Subcutaneous abdominal adipose tissue (tissue), 5 donors: Measurements from ENCODE around the gene NOL8.

Experiments
- H3K27ac ChIP-seq: one replicate; pipeline ENCODE4 v1.7.0; 2013; ENCODE audit warnings: low read depth, mild to moderate bottlenecking, inconsistent platforms, low read length, moderate library complexity
- H3K27me3 ChIP-seq, 5 donors: one replicate each; pipeline ENCODE4 v1.7.0; 2013; ENCODE audit warnings: low read length in 5 of 5, inconsistent platforms in 1 of 5; ENCODE audit not compliant: control insufficient read depth in 5 of 5, insufficient read depth in 4 of 5
- H3K36me3 ChIP-seq, 5 donors: one replicate each; pipeline ENCODE4 v1.7.0; 2013; ENCODE audit warnings: low read length in 5 of 5; ENCODE audit not compliant: control insufficient read depth in 5 of 5, insufficient read depth in 5 of 5
- H3K4me1 ChIP-seq, 5 donors: one replicate each; pipeline ENCODE4 v1.7.0; 2013; ENCODE audit warnings: low read length in 5 of 5, mild to moderate bottlenecking in 3 of 5, moderate library complexity in 1 of 5; ENCODE audit not compliant: control insufficient read depth in 5 of 5, insufficient read depth in 5 of 5
- H3K4me3 ChIP-seq, 5 donors: one replicate each; pipeline ENCODE4 v1.7.0; 2013; ENCODE audit warnings: low read length in 5 of 5, low read depth in 1 of 5
- H3K9ac ChIP-seq, 5 donors: one replicate each; pipeline ENCODE4 v1.7.0; 2013; ENCODE audit warnings: low read length in 5 of 5, mild to moderate bottlenecking in 4 of 5, moderate library complexity in 3 of 5
- H3K9me3 ChIP-seq, 5 donors: one replicate each; pipeline ENCODE4 v1.7.0; 2013; ENCODE audit warnings: low read length in 5 of 5; ENCODE audit not compliant: control insufficient read depth in 5 of 5
- donor health status: healthy.
- donor health status: healthy.
- donor health status: healthy.
- donor health status: healthy.
- donor health status: healthy.

The NOL8 gene

DNA sequence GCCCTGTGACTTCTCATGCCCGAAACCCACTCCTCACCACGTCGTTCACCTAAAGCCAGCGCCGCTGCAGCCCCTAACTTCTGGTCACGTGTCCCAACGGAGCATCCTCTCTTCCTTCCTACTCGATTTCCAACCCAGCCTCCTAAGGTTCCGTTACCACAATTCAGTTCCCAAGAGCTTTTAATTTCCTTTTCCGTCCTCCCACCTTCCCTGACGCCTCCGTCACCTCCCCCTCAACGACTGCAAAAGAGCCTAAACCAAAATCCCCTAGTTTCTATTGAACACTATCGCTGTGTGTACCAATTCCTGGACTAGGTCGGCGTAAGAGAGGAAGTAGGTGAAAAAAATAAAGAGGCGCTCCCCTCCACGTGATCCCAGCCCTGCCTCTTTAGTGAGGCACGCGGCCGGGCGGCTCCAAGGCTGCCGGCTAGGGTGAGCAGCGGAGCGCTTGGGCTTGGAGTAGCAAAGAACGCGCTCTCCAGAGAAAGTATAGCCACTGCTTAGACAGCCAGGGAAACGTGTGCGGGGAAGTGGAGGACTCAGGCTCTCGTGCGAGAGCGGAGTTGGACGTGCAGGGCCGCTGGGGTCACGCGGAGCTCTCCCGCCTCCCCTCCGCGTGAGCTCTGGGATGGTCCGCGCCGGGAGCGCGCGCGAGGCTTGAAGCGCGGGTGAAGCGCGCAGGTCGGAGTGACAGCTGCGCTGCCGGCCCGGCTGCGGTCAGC, at the start of gene NOL8, which contains the start of gene CENPP:
NOL8 (minus strand) TSS at position 82 of the 722 bp plus-strand sequence. CDS start 1,189 bp downstream, outside the sequence.
CENPP (plus strand) TSS at position 685 of the 722 bp plus-strand sequence.
- H3K4me1 ChIP-seq = peaks cover 0 to 25% (median 21%) of the 10 kb centered on the region in 5 donors
- peak within 1 kb of the TSS; percentile 79 to 98 (median 93) for H3K9ac ChIP-seq
- peak within 1 kb of the TSS; percentile 70 to 100 (median 88) for H3K4me3 ChIP-seq

GRCh38 chr9:92373167-92373566, 48.0 kb upstream of the NOL8 start:
- H3K9me3 ChIP-seq = peaks cover 0 to 3% (median 0%) of the 10 kb centered on the region in 5 donors
- no peak overlapping the region for H3K4me3 ChIP-seq
- H3K36me3 ChIP-seq = no peaks in the 10 kb centered on the region
- H3K27ac ChIP-seq = no peak overlapping the region
- no peaks in the 10 kb centered on the region for H3K27me3 ChIP-seq
- no peaks in the 10 kb centered on the region for H3K4me1 ChIP-seq
- no peak overlapping the region for H3K9ac ChIP-seq

More for the DNA sequence above, at the start of gene NOL8, which contains the start of gene CENPP:
- Histone ChIP-seq H3K36me3 (peaks cover 11 to 20% (median 17%) of the 10 kb centered on the region in 5 donors), H3K27me3 (no peaks in the 10 kb centered on the region), H3K9me3 (no peaks in the 10 kb centered on the region), H3K27ac (peak within 1 kb of the TSS; percentile 94)

GRCh38 chr9:92369075-92369474, 43.9 kb upstream of the NOL8 start:
- no peaks in the 10 kb centered on the region for H3K36me3 ChIP-seq
- H3K9me3 ChIP-seq = peaks cover 0 to 3% (median 0%) of the 10 kb centered on the region in 5 donors
- H3K9ac ChIP-seq = no peak overlapping the region
- H3K27ac ChIP-seq = no peak overlapping the region
- no peak overlapping the region for H3K4me3 ChIP-seq
- no peaks in the 10 kb centered on the region for H3K27me3 ChIP-seq
- no peaks in the 10 kb centered on the region for H3K4me1 ChIP-seq

- H3K36me3 ChIP-seq = no peaks in the 10 kb centered on the region
- H3K27me3 ChIP-seq = no peaks in the 10 kb centered on the region
- H3K27ac ChIP-seq = no peak overlapping the region
- H3K4me3 ChIP-seq = no peak overlapping the region
- H3K4me1 ChIP-seq = no peaks in the 10 kb centered on the region
- H3K9me3 ChIP-seq = peaks cover 0 to 3% (median 0%) of the 10 kb centered on the region in 5 donors
- no peak overlapping the region for H3K9ac ChIP-seq
These were observed 34.9 kb upstream of the NOL8 start for GRCh38 chr9:92360083-92360482.

DNA sequence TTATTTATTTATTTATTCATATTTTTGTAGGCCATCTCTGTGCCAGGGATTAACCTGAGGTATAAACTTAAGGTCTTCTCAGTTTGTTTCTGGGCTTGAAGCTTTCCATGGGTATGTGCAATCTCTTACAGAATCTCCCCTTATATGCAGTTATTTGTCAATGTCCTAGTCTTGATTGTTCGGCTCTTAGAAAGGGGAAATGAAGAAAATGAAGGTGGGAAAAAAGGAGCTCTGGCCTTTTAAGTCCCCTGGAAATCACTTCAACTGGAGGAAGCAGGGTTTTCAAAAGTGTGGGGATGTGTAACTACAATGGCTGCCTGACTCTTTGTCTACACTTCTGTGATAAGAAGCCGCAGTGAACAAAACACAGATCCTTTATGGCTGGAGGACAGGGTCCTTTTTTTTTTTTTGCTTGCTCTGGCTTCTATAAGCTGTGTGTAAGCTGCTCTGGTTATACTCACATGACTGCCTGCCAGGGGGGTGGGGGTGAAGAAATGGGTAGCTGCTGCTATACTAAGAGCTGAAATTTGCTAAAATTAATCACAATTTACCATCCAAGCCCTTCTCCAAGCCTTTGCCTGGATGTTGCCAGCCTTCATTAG, 34.3 kb upstream of the NOL8 start:
- H3K4me3 ChIP-seq = no peak overlapping the region
- no peaks in the 10 kb centered on the region for H3K36me3 ChIP-seq
- no peaks in the 10 kb centered on the region for H3K4me1 ChIP-seq
- no peak overlapping the region for H3K9ac ChIP-seq
- H3K9me3 ChIP-seq = peaks cover 0 to 3% (median 0%) of the 10 kb centered on the region in 5 donors
- no peaks in the 10 kb centered on the region for H3K27me3 ChIP-seq
- no peak overlapping the region for H3K27ac ChIP-seq

GRCh38 chr9:92353051-92353450, 27.9 kb upstream of the NOL8 start:
- Histone ChIP-seq H3K27me3 (no peaks in the 10 kb centered on the region), H3K9me3 (peaks cover 0 to 3% (median 0%) of the 10 kb centered on the region in 5 donors)

GRCh38 chr9:92350740-92351133, 25.6 kb upstream of the NOL8 start:
- no peaks in the 10 kb centered on the region for H3K9me3 ChIP-seq
- H3K27me3 ChIP-seq = no peaks in the 10 kb centered on the region
- H3K9ac ChIP-seq = no peak overlapping the region
- H3K36me3 ChIP-seq = peaks cover 0 to 3% (median 0%) of the 10 kb centered on the region in 5 donors
- H3K4me3 ChIP-seq = no peak overlapping the region
- peak overlapping the region; percentile 40 for H3K27ac ChIP-seq
- H3K4me1 ChIP-seq = peaks cover 0 to 7% (median 3%) of the 10 kb centered on the region in 5 donors

More at GRCh38 chr9:92353051-92353450, 27.9 kb upstream of the NOL8 start:
- Histone ChIP-seq H3K4me3 (no peak overlapping the region), H3K27ac (no peak overlapping the region), H3K9ac (no peak overlapping the region), H3K4me1 (peaks cover 0 to 7% (median 3%) of the 10 kb centered on the region in 5 donors), H3K36me3 (no peaks in the 10 kb centered on the region)

DNA sequence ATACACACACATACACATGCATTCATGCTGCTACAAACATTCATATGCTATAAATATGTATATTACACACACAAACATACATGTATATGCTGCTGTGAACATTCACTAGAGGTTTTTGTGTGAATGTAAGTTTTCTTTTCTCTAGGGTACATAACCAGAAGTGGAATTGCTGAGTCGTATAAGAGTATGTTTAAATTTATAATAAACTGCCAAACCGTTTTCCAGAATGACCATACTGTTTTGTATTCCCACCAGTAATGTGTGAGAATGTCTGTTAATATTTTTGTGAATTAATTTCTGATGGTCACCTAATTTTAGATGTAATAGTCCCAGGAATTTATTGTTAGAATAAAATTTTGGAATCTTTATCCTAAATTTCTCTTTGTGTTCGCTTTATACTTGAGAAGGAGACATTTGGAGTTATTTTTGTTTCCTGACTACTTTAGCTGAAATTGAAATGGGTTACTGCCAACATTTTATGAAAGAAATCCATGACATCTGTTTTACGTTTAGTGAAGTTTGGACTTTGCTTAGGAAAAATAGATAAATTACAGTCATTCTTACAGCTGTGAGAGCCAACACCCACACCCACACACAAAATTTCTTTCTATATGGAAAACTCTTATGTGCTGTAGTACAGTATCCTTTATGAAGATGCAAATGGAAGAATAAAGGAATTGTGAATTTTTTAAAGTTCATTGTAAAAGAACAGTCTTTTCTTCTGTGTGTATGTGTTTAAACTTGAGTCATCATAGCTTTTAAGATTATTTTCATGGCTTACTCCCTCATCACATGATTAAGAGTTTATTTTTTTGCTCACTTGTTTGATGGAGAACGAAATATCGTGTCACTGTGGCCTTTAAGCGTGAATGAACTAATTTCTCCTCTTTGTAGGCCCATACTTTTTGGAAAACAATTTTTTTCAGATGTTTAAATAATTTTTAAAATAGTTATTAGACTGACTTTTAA, 24.9 kb upstream of the NOL8 start:
- Histone ChIP-seq H3K36me3 (peaks cover 0 to 3% (median 0%) of the 10 kb centered on the region in 5 donors), H3K27ac (peak overlapping the region; percentile 40), H3K27me3 (no peaks in the 10 kb centered on the region), H3K4me1 (peaks cover 0 to 7% (median 3%) of the 10 kb centered on the region in 5 donors), H3K9me3 (no peaks in the 10 kb centered on the region), H3K9ac (no peak overlapping the region), H3K4me3 (no peak overlapping the region)

- no peaks in the 10 kb centered on the region for H3K9me3 ChIP-seq
- H3K4me1 ChIP-seq = peaks cover 0 to 3% (median 2%) of the 10 kb centered on the region in 5 donors
- H3K4me3 ChIP-seq = no peak overlapping the region
- H3K27me3 ChIP-seq = no peaks in the 10 kb centered on the region
- no peak overlapping the region for H3K27ac ChIP-seq
- peaks cover 0 to 3% (median 0%) of the 10 kb centered on the region in 5 donors for H3K36me3 ChIP-seq
- no peak overlapping the region for H3K9ac ChIP-seq
These were observed 20.4 kb upstream of the NOL8 start for GRCh38 chr9:92345582-92345981.
